Ammon's horn (tissue), 1 donor: Measurements from ENCODE around the gene ANKH.
"Not testable (repeated sequence)": the region's sequence is repeated elsewhere in the genome, so short reads cannot be mapped to it uniquely, and the experiment has no call there.

ENCODE experiments used
- DNase-seq: peaks from one replicate; pipeline ENCODE4 v3.0.0-alpha.2; 2016; ENCODE audit warnings: low spot score

Gene ANKH

DNA sequence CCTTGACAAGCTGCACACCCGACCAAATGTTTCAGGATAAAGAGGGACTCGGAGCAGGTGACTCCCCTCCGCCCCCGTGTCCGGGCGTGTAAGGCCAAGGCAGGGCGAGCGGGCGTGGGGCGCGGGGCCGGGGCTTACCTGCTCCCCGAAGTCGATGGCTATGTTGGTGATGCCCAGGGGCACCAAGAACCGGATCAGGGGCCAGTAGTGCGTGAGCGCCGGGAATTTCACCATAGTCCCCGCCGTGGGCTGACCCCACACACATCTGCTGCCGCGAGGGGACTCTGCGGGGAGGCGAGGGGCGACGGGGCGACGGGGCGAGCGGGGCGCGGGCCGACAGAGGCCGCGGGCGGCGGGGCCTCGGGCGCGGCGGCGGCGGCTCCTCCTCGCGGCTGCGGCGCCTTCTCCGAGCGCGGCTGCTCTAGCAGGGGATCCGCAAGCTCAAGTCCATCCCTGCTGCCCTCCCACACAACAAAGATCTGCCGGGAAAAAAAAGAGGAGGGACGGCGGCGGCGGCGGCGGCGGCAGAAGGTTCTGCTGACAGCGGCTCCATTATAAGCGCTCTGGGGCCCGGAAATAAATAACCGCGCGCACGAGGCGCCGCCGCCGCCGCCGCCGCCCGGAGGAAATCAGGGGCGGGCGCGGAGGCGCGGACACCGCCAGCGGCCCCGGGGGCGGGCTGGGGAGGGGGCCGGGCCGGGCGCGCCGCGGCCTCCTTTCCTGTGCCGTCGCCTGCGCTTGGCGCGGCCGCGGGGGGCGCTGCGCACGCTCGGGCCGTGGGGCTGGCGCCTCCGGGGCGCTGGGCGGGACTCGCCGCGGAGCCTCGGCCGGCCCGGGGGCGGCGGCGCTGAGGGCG lies at the start of gene ANKH:
ANKH (minus strand) TSS at position 565 of the 856 bp plus-strand sequence; CDS start at position 234, 331 bp downstream.
- peak; percentile 80 for DNase-seq

DNA sequence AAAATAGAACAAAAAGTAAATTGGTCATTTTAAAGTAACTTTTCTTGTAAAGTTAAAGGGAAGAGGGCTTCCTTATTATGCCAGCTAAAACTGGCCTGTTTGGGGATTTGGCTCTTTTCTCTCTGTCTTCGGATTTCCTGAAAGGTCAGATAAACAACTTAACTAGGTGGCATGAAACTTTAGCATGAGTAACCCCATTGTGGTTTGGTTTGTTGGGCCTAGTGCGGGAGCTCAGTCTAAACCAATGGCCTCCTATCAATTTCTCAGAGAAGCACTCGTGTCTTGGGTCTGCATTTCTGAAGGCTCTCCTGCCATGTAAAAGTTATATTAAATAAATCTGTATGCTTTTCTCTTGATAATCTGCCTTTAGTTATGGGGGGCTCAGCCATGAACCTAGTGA lies 48.5 kb upstream of the ANKH start:
- DNase-seq, result no peak

DNA sequence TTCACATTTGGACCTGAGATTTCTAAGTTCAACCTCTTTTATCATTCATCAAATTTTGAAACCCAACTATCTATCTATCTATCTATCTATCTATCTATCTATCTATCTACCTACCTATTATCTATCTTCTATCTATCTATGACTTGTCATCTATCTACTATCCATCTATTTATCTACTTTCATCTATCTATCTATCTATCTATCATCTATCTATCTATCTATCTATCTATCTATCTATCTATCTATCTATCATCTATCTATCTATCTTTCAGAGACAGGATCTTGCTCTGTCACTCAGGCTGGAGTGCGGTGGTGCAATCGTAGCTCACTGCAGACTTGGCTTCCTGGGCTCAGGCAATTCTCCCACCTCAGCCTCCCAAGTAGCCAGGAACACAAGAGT lies 47.5 kb upstream of the ANKH start:
- DNase-seq, result not testable (repeated sequence)

DNA sequence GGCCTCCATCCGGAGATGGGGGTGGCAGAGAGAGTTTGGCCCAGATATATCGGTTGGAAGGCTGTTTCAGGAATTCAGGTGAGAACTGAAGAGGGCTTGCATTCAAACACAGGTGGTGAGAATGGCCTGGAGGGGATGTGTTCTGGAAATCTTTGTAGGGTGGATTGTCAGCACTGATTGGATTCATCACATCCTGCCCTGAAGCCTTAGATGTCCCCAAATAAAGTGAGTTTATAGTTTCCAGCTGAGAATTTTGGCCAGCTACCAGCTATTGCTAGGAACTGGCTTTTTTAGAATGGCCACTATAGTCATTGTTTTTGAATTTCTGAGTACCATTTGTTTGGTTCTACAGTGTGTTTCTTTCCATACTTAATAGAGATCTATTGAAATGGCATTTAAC lies 46.1 kb upstream of the ANKH start:
- no peak for DNase-seq

DNA sequence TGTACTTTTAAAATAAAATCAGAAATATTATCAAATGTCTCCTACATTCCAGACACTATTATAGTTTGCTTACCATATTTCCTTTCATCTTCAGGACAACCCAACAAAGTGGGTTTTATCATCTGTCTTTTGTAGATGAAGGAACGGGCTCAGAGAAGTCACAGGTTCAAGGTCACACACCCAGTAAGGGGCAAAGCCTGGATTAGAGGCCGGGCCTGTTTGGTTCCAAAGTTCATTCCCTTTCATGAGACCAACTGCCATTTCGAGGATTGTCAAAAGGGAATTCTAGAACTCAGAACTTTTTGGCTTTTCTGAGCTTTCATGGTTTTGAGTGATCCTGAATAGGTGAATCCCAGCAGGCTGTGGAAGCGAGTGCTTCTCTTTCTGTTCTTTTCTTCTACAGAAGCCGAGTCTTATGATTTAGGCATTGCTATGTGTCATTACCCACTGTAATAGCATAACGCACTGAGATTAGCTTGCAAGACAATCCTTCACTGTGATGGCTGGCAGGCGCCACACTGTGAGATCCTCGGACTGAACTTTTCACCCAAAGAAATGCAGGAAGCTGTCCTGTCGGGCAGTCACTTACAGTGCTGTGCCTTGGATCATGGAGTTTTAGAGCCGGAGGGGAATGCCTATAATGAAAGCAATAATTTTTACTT lies 43.8 kb upstream of the ANKH start:
- no peak for DNase-seq

DNA sequence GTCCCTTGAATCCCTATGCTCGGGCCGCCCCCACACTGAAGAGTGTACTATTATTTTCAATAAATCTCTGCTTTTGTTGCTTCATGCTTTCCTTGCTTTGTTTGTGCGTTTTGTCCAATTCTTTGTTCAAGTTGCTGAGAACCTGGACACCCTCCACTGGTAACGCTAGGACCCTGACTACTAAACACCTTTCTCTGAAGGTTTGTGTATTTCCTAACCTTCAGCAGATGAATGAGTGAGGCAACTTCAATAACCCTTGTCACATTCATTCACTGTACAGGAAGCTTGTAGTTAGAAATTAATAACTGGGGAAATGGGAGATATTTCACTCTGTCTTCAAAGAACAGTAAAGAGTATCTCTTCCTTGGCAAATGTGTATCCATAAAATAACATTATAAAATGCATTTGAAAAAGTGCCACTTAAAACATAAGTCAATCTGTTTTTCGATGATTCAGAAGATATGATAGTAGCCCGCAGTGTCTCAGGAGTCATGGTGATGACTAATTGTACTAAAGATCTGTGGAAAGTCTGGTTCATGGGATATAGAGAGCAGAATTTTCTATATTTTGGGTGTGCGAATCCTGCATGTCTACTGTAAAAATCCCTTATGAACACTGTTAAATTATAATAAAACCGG lies 43.2 kb upstream of the ANKH start:
- no peak for DNase-seq

DNA sequence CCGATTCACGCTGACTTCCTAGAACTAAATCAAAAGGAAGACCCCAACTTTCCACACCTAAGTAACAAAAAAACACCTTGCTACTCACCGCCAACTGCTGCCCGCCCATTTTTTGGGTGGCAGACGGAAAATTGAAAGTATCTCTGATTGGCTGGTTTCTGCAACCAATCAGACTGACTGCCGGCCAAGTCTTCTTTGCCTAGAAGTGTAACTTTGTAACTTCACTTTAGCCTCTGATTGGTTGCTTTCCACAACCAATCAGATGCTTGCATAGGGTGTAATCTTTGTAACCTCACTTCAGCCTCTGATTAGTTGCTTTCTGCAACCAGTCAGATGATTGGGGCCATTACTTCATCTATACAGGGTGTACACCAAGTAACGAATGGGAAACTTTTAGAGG lies 42.6 kb upstream of the ANKH start:
- no peak for DNase-seq

DNA sequence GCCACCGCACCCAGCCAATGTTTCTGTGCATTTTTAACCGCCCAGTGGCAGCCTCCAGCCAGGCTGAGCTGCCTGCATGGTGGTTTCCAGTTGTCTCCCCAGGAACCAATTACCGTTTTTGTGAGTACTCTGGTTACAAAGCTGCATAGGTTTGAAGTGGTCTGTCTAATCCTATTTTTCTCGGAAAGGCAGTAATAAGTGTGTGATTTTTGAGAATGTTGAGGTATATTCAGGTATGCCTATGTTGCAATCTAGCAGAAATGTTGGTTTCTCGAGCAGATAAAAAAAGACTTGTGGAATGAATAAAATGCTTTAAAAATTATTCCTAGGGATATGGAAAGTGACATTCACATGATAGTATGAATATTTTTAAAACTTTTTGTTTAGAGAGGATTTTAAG lies 41.5 kb upstream of the ANKH start:
- no peak for DNase-seq

DNA sequence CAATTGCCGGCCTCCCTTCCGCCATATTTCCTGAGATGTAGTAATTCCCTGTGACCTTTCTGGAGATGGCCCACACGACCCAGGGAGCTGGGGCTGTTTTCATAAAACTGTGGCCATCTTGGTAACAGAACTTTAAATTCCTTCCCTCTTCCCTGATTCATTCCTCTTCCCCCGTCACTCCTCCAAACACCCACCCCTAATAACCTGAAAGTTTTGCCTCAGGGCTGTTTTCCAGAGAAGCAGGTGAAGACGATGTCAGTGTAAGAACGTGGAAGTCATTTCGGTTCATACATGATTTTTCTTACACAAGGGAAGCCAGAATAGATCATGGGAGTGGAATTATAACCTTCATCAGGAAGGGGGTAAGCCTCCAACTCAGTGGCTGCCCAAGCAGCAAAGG lies 40.6 kb upstream of the ANKH start:
- no peak for DNase-seq

DNA sequence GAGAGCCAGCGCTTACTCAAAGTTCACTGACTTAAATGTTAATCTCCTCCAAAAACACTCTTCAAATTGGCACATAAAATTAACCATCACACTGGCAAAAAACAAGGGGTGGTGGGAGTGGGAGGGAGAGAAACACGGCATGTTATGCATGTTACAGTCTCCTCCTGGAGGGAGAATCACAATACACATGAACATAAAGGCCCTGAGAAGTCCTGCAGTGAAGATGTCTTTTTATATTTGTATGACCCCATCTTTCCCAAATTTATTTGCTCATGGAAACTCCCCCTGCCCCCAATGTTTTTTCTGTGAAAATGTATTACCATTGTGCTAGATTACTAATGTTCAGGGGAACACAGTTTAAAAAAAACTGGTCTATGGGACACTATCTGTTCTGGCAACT lies 37.8 kb upstream of the ANKH start:
- no peak for DNase-seq

DNA sequence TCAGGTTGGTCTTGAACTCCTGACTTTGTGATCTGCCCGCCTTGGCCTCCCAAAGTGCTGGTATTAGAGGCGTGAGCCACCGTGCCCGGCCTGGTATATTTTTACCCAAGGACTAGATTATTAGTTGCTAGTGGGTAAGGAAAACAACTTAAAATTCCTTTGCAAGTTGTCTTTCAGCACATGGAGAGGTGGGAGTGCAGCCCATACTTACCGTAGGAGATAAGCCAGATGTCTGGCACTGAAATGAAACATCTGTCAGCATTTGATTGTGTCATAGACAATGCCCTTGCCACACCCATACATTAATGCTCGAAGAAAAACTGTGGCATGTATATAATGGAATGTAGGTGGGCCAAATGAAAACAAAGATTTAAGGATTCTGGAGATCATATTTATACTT lies 36.6 kb upstream of the ANKH start:
- no peak for DNase-seq

DNA sequence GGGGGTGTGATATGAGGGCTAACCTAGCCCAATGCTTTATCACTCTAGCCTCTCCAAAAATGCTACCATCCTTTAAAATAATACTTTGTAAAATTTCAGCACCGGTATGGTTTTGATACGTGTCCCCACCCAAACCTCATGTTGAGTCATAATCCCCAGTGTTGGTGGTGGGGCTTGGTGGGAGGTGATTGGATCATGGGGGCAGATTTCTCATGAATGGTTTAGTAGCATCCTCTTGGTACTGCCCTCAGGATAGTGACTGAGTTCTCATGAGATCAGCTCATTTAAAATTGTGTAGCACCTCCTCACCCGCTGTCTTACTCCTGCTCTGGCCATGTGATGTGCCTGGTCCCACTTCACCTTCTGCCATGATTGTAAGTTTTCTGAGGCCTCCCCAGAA lies 35.0 kb upstream of the ANKH start:
- no peak for DNase-seq

DNA sequence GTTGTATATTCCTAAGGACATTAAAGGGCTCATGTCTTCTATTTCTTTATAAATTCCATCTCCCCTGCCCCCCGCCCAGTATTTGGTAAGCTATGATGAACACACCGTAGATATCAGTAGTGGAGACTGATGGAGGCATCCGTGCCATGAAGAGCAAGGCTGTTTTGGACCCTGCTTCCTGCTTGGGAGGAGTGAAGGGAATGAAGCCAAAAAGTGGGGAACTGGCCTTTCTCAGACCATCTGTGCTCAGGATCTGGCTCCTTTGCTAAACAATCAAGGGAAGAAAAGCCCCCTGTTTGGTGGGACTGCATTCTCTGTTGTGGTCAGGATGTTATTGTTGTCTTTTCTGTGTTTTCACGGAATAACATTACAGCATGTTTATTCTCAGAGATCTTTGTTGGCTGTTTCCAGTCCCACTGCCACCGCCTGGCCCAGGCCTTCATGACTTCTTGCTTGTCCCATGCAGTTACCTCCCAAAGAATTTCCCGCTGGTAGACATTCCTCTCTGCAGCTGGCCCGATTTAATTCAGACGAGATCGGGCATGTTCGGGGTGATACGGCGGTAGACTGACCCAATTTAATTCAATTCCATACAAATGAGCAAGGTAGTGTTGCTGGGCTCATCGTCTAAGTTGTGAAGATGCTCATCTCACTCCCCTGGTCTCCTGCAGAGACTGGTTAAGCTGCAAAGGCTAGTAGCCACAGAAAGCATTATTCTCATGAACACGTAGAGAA lies 31.4 kb upstream of the ANKH start:
- no peak for DNase-seq

DNA sequence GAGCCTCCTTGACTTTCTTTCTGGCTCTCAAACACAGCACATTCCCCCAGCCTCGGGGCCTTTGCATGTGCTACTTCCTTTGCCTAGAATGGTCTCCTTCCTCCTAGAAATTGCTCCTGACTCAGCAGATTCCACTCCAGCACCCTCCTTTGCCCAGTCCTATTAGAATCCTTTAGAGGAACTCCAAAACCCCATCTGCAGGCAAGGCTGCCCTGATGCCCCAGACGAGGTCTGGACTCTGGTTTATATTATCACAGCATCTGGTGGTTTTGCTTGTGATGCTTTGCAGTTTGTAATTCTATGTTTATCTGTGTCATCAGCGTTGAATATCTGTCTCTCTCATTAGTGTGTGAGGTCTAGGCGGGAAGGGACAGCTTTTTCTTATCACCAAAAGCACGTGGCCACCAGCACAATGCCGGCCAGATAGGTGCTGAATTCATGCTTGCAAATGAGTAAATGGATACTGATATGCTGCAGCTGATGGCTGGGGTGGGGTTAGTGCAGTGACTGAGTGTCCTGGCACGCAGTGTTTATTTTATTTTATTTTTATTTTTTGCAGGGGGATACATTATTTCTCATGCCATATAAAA lies 30.0 kb upstream of the ANKH start:
- no peak for DNase-seq

DNA sequence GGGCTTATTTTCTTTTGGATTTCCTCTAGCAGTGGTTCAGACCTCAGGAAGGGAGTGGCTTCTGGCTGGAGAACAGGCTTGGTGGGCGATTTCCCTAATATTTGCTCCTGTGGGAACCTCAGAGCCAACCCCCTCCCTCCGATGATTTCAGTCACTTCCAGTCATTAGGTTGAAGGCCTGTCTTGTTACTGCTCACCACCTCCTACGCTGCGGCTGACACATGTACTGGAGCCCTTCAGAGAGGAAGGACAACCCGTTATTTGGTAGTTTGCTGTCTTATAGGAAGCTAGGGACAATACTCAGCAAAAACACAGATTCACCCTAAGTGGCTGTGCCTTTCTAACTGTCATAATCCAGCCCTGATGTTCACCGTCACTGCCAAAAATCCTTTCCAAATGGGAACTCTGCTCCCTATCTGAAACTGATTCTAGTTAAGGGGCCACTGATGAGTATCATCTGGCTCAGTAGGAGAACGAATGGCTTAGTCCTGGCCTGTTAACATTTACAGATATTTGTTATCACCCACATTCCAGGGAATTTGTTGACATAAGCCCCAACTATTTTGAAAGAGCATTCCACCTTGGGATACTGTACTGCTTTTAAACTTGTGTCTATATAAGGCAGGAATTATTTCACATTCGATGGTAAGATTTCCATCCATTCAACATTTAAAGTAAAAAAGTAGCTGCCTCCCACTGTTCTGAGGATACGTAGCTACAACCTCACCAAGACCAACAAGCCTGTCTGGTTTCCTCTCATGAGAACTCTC lies 29.3 kb upstream of the ANKH start:
- no peak for DNase-seq

DNA sequence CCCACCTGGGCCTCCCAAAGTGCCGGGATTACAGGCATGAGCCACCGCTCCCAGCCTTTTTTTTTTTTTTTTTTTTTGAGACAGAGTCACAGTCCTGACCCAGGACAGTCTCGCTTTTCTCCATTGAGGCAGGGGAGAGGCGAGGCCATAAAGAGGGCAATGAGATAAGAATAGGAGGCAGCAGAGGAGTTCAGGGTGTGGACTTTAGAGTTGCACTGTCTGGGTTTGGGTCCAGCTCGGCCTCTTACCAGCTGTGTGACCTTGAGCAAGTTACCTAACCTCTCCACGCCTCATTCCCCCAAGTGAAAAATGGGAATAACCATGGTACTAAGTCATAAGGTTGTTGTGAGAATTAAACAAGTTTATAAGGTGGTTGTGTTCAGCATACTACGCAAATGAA lies 24.6 kb upstream of the ANKH start:
- DNase-seq, result no peak

DNA sequence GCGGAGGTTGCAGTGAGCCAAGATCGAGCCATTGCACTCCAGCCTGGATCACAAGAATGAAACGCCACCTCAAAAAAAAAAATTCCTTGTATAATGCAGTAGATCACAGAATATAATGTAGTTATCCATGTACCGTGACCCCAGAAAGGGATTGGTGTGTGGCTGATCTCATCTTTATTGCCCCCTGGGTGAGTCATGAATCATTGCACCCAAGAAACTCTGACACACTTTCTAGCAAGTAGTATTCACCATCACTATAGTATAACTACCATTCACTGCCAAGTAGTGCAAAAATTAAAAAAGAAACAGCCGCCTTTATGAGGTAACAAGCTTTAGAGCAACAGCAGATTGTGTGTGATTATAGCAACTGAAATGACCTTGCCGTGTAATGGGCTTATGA lies 23.7 kb upstream of the ANKH start:
- no peak for DNase-seq

DNA sequence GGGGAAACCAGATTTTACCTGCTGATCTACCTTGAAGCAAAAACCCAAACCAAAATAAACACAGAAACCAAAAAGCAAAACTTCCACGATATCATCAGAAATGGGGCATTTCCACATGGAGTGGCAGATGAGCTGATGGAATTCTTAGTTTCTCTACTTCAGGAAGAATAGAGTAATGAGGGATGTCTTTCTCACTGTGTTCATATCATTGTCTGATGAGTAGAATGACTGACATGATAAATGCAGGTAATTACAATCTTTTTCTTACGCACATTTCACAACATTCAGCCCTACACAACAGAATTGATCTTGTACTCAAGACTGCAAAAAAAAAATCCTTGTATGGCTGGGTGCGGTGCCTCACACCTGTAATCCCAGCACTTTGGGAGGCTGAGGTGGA lies 23.2 kb upstream of the ANKH start:
- DNase-seq, result no peak

DNA sequence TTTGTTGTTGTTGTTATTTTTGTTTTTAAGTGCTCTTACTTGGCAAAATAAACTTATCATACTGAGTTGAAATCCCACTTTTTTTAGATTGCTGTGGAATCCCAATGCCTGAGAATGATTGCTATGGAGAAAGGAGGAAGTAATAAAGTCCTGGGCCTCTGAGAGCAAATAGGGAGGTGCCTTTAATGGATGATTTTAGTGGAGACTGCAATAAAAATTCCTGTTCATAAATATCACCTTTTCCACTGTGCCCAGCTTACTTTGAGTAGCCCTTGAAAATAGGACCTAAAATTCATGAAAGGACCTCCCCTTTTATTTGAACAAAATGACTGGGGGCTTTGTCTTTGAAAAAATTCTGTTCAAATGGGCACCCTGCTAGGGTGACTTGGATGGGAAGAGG lies 21.8 kb upstream of the ANKH start:
- DNase-seq, result no peak

DNA sequence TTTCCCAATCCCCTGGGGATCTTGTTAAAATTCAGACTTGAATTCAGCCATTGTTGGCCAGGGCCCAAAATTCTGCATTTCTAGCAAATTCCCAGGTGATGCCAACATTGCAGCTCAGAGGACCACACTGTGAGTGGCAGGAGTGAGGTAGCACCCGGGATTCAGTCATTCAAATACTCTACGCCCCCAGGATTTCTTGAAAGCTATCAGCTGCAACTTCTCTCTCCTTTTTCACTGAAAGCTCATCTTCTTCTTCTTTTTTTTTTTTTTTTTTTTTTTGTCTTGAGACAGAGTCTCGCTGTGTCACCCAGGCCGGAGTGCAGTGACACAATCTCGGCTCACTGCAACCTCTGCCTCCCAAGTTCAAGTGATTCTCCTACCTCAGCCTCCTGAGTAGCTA lies 19.3 kb upstream of the ANKH start:
- DNase-seq, result no peak

DNA sequence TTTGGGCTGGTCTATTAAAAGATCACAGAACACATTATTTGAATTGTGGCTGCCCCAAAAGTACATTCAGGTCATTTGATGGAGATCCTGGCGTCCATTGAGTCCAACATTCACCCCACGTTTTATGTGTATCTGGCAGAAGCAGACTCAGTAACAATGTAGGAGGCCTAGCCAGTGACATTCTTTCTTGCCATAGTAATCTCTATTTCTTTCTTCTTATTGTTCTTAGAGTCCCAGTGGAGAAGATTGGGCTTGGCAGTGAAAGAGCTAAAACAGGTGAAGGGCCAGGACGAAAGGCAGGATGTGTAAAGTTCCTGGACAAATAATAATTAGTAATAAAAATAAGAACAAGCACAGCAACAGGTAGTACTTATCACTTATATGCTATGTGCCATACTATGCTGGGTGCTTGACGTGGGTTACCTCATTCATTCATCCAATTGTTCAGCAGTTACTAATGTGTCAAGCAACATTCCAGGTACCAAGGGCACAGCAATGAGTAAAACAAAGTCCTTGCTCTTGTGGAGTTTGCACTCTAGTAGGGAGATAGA lies 12.6 kb upstream of the ANKH start:
- no peak for DNase-seq
